ENCODE data around the gene HENMT1. TPM values are rescaled to one million over a fixed set of nuclear protein-coding genes. Genes with fewer than 3 reads are reported as not detected.

The HENMT1 gene
- total and polyA plus RNA-seq, 9 of the 15 experiments (the other 6 are each of a cell fraction or from before 2014, with no cell fraction given) = not detected

GRCh38 chr1:108663074-108663473 is 2.2 kb upstream of the HENMT1 start:
- Histone ChIP-seq H3K9me3 (replicated peaks; ENCODE audit: control insufficient read depth, insufficient read depth, low read depth, low read length) (no peaks in the 10 kb centered on the region), H3K27me3 (ENCODE audit: control insufficient read depth in 2 of 2, insufficient read depth in 2 of 2, low read length in 2 of 2) (no peaks in the 10 kb centered on the region), H3K36me3 (ENCODE audit: control insufficient read depth, insufficient read depth, low read length) (no peaks in the 10 kb centered on the region), H3K9me1 (ENCODE audit: control insufficient read depth, insufficient read depth, low read length) (no peaks in the 10 kb centered on the region), H2AFZ (ENCODE audit: low read depth, low read length) (no peak overlapping the region), H4K20me1 (replicated peaks; ENCODE audit: control insufficient read depth, insufficient read depth, low read length) (no peaks in the 10 kb centered on the region), H3K4me2 (ENCODE audit: insufficient read depth, low read length) (no peak overlapping the region), H3K4me1 (replicated peaks in 1 of 2; ENCODE audit: control insufficient read depth in 2 of 2, insufficient read depth in 2 of 2, low read length in 2 of 2) (no peaks in the 10 kb centered on the region), H3K27ac (ENCODE audit: extremely low read depth, low read depth, low read length) (no peak overlapping the region), H3K4me3 (no peak overlapping the region), H3K79me2 (ENCODE audit: control insufficient read depth, insufficient read depth, low read length) (no peaks in the 10 kb centered on the region), H3K9ac (ENCODE audit: insufficient read depth in 1 of 2, low read depth in 2 of 2, low read length in 2 of 2) (no peak overlapping the region)
- ChIA-PET POLR2A (no interaction called here), CTCF (ENCODE audit: low intra/inter-chr PET ratio) (no interaction called here)
- 12% methylated on average over 2 of the region's 2 CpGs for WGBS (ENCODE audit: insufficient coverage, low coverage, missing lambda C conversion rate)
- TF ChIP-seq NFYB (IDR thresholded peaks at IDR 0.05; ENCODE audit: extremely low read depth, insufficient read length) (no peak), TSC22D4 (tag; IDR thresholded peaks at IDR 0.05) (no peak), SUPT5H (IDR thresholded peaks at IDR 0.05) (no peak), MTA3 (IDR thresholded peaks at IDR 0.05; ENCODE audit: borderline replicate concordance) (no peak), E2F3 (CRISPR knock-in tag; IDR thresholded peaks at IDR 0.05) (no peak), ZNF444 (CRISPR knock-in tag; IDR thresholded peaks at IDR 0.05) (no peak), KAT7 (CRISPR knock-in tag; IDR thresholded peaks at IDR 0.05; ENCODE audit: borderline replicate concordance) (no peak), RUNX1 (IDR thresholded peaks at IDR 0.05; ENCODE audit: low read depth) (no peak), RFX1 (IDR thresholded peaks at IDR 0.05) (no peak)
- TF ChIP-seq, protein P1, sequence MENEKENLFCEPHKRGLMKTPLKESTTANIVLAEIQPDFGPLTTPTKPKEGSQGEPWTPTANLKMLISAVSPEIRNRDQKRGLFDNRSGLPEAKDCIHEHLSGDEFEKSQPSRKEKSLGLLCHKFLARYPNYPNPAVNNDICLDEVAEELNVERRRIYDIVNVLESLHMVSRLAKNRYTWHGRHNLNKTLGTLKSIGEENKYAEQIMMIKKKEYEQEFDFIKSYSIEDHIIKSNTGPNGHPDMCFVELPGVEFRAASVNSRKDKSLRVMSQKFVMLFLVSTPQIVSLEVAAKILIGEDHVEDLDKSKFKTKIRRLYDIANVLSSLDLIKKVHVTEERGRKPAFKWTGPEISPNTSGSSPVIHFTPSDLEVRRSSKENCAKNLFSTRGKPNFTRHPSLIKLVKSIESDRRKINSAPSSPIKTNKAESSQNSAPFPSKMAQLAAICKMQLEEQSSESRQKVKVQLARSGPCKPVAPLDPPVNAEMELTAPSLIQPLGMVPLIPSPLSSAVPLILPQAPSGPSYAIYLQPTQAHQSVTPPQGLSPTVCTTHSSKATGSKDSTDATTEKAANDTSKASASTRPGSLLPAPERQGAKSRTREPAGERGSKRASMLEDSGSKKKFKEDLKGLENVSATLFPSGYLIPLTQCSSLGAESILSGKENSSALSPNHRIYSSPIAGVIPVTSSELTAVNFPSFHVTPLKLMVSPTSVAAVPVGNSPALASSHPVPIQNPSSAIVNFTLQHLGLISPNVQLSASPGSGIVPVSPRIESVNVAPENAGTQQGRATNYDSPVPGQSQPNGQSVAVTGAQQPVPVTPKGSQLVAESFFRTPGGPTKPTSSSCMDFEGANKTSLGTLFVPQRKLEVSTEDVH (IDR thresholded peaks at IDR 0.05; ENCODE audit: low read depth, partially characterized antibody) = no peak
- TF ChIP-seq, protein P2, sequence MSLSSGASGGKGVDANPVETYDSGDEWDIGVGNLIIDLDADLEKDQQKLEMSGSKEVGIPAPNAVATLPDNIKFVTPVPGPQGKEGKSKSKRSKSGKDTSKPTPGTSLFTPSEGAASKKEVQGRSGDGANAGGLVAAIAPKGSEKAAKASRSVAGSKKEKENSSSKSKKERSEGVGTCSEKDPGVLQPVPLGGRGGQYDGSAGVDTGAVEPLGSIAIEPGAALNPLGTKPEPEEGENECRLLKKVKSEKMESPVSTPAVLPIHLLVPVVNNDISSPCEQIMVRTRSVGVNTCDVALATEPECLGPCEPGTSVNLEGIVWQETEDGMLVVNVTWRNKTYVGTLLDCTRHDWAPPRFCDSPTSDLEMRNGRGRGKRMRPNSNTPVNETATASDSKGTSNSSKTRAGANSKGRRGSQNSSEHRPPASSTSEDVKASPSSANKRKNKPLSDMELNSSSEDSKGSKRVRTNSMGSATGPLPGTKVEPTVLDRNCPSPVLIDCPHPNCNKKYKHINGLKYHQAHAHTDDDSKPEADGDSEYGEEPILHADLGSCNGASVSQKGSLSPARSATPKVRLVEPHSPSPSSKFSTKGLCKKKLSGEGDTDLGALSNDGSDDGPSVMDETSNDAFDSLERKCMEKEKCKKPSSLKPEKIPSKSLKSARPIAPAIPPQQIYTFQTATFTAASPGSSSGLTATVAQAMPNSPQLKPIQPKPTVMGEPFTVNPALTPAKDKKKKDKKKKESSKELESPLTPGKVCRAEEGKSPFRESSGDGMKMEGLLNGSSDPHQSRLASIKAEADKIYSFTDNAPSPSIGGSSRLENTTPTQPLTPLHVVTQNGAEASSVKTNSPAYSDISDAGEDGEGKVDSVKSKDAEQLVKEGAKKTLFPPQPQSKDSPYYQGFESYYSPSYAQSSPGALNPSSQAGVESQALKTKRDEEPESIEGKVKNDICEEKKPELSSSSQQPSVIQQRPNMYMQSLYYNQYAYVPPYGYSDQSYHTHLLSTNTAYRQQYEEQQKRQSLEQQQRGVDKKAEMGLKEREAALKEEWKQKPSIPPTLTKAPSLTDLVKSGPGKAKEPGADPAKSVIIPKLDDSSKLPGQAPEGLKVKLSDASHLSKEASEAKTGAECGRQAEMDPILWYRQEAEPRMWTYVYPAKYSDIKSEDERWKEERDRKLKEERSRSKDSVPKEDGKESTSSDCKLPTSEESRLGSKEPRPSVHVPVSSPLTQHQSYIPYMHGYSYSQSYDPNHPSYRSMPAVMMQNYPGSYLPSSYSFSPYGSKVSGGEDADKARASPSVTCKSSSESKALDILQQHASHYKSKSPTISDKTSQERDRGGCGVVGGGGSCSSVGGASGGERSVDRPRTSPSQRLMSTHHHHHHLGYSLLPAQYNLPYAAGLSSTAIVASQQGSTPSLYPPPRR (CRISPR knock-in tag; IDR thresholded peaks at IDR 0.05; ENCODE audit: borderline replicate concordance) = no peak
- DNase-seq (ENCODE audit: extremely low read depth in 1 of 4, low spot score in 3 of 4) = no peak
- intact Hi-C loops (cut with micrococcal nuclease) = no loop called here
- in situ Hi-C loops (cut with MboI) = no loop called here
- FAIRE-seq = no peak
- ATAC-seq = no peak
- no TSS peak for BruUV-seq (replicated peaks)
